Natural killer cell treated with Interleukin-12 subunit alpha and Interleukin-12 subunit beta and Interleukin-15 and Interleukin-18, amount 100 ng/mL, for 72 hours (primary cell): Measurements from ENCODE around the gene SND1. TPM values are rescaled to one million over a fixed set of nuclear protein-coding genes. Genes with fewer than 3 reads are reported as not detected.
A peak's percentile ranks its signal among the peaks of the same experiment; 100 is the strongest.
"Not testable (repeated sequence)": the region's sequence is repeated elsewhere in the genome, so short reads cannot be mapped to it uniquely, and the experiment has no call there.

Source experiments
- ATAC-seq, 2 donors: fragments of 150-1000 bp; cut with Tn5 transposase in 1 of 2; sonication (Bioruptor Pico), chemical (Tn5 transposase) in 1 of 2; 2 replicates each; pipeline ENCODE4 v1.10.0; 2021
- DNase-seq: peaks from one replicate; pipeline ENCODE4 v3.0.0; 2022; ENCODE audit warnings: low spot score
- H3K27ac Mint-ChIP-seq, 2 donors: 1 replicate in 1 of 2; 2 replicates in 1 of 2; pipeline ENCODE4 v1.8.0; 2022; ENCODE audit warnings: mixed read lengths in 2 of 2, mild to moderate bottlenecking in 1 of 2, moderate library complexity in 1 of 2
- H3K27me3 Mint-ChIP-seq, 2 donors: 1 replicate in 1 of 2; 2 replicates in 1 of 2; pipeline ENCODE4 v1.8.0; 2022; ENCODE audit warnings: mixed read lengths in 2 of 2
- H3K36me3 Mint-ChIP-seq: one replicate; pipeline ENCODE4 v1.8.0; 2022; ENCODE audit warnings: mixed read lengths
- H3K4me1 Mint-ChIP-seq, 2 donors: 1 replicate in 1 of 2; 2 replicates in 1 of 2; pipeline ENCODE4 v1.8.0; 2022; ENCODE audit warnings: low read depth in 2 of 2, mixed read lengths in 2 of 2, mild to moderate bottlenecking in 1 of 2
- H3K4me3 Mint-ChIP-seq: one replicate; pipeline ENCODE4 v1.8.0; 2022; ENCODE audit warnings: mixed read lengths
- H3K9me3 Mint-ChIP-seq: 2 replicates; pipeline ENCODE4 v1.8.0; 2022; ENCODE audit warnings: mixed read lengths
- total RNA-seq, 2 donors: library from RNA; stranded (reverse); gene quantifications; one replicate each; pipeline ENCODE4 v1.2.3, GENCODE V29; 2022

The SND1 gene
- total RNA-seq, 2 donors from 2014 or later = 311 to 347 TPM

- peaks cover 57 to 62% of the 10 kb centered on the region in 2 donors for H3K4me1 Mint-ChIP-seq
- no peaks in the 10 kb centered on the region for H3K9me3 Mint-ChIP-seq
- peak overlapping the region in 1 of 2 donors; percentile 95 for H3K27ac Mint-ChIP-seq
- no peaks in the 10 kb centered on the region for H3K27me3 Mint-ChIP-seq
- peak overlapping the region; percentile 77 for H3K4me3 Mint-ChIP-seq
- DNase-seq (no peak), ATAC-seq (no peak)
- H3K36me3 Mint-ChIP-seq = peaks cover 28% of the 10 kb centered on the region
These were observed 13.9 kb downstream of the SND1 start for GRCh38 chr7:127665922-127666321.

- H3K4me1 Mint-ChIP-seq = peaks cover 51 to 56% of the 10 kb centered on the region in 2 donors
- H3K36me3 Mint-ChIP-seq = peaks cover 22% of the 10 kb centered on the region
- DNase-seq = no peak
- ATAC-seq = no peak
- H3K4me3 Mint-ChIP-seq = peak overlapping the region; percentile 77
- no peaks in the 10 kb centered on the region for H3K27me3 Mint-ChIP-seq
- H3K9me3 Mint-ChIP-seq = no peaks in the 10 kb centered on the region
- H3K27ac Mint-ChIP-seq = peak overlapping the region in 1 of 2 donors; percentile 95
These were observed 14.6 kb downstream of the SND1 start for GRCh38 chr7:127666602-127667001.

GRCh38 chr7:127667017-127667670, 15.2 kb downstream of the SND1 start:
- ATAC-seq = peak in 1 of 2 donors; percentile 86

GRCh38 chr7:127667759-127668530, 16.0 kb downstream of the SND1 start:
- no peaks in the 10 kb centered on the region for H3K27me3 Mint-ChIP-seq
- ATAC-seq (peak in 1 of 2 donors; percentile 29), DNase-seq (no peak)
- H3K4me3 Mint-ChIP-seq = peak overlapping the region; percentile 77
- H3K4me1 Mint-ChIP-seq = peaks cover 51 to 56% of the 10 kb centered on the region in 2 donors
- no peaks in the 10 kb centered on the region for H3K9me3 Mint-ChIP-seq
- H3K36me3 Mint-ChIP-seq = peaks cover 18% of the 10 kb centered on the region
- H3K27ac Mint-ChIP-seq = peak overlapping the region; percentile 79 to 95

More at GRCh38 chr7:127667017-127667670, 15.2 kb downstream of the SND1 start:
- DNase-seq = no peak
- peaks cover 20% of the 10 kb centered on the region for H3K36me3 Mint-ChIP-seq
- H3K4me1 Mint-ChIP-seq = peaks cover 51 to 56% of the 10 kb centered on the region in 2 donors
- H3K27ac Mint-ChIP-seq = peak overlapping the region; percentile 79 to 95
- peak overlapping the region; percentile 77 for H3K4me3 Mint-ChIP-seq
- no peaks in the 10 kb centered on the region for H3K27me3 Mint-ChIP-seq
- H3K9me3 Mint-ChIP-seq = no peaks in the 10 kb centered on the region

GRCh38 chr7:127671341-127671740, 19.3 kb downstream of the SND1 start:
- Mint-ChIP-seq H3K4me1 (peaks cover 41 to 42% of the 10 kb centered on the region in 2 donors), H3K27me3 (no peaks in the 10 kb centered on the region), H3K27ac (no peak overlapping the region), H3K9me3 (no peaks in the 10 kb centered on the region), H3K4me3 (no peak overlapping the region), H3K36me3 (peaks cover 13% of the 10 kb centered on the region)
- DNase-seq (no peak), ATAC-seq (no peak)

- Mint-ChIP-seq H3K27ac (no peak overlapping the region), H3K27me3 (no peaks in the 10 kb centered on the region), H3K4me1 (peaks cover 25 to 33% of the 10 kb centered on the region in 2 donors), H3K36me3 (peaks cover 7% of the 10 kb centered on the region), H3K9me3 (no peaks in the 10 kb centered on the region), H3K4me3 (no peak overlapping the region)
- DNase-seq (no peak), ATAC-seq (no peak)
These were observed 21.9 kb downstream of the SND1 start for GRCh38 chr7:127673902-127674301.

- DNase-seq = no peak
- Mint-ChIP-seq H3K27me3 (no peaks in the 10 kb centered on the region), H3K9me3 (peaks cover under 1% of the 10 kb centered on the region), H3K4me1 (peaks cover 22 to 31% of the 10 kb centered on the region in 2 donors), H3K36me3 (peaks cover 3% of the 10 kb centered on the region), H3K4me3 (no peak overlapping the region), H3K27ac (no peak overlapping the region)
- no peak for ATAC-seq
These were observed 22.4 kb downstream of the SND1 start for GRCh38 chr7:127674361-127674760.

- H3K4me1 Mint-ChIP-seq = peaks cover 23 to 34% of the 10 kb centered on the region in 2 donors
- not testable (repeated sequence) for H3K4me3 Mint-ChIP-seq, H3K27me3 Mint-ChIP-seq, ATAC-seq, DNase-seq, H3K27ac Mint-ChIP-seq, H3K9me3 Mint-ChIP-seq, H3K36me3 Mint-ChIP-seq
These were observed 22.9 kb downstream of the SND1 start for GRCh38 chr7:127674923-127675322.

GRCh38 chr7:127675721-127676120, 23.7 kb downstream of the SND1 start:
- ATAC-seq (no peak), DNase-seq (no peak)
- Mint-ChIP-seq H3K27me3 (no peaks in the 10 kb centered on the region), H3K4me3 (no peak overlapping the region), H3K9me3 (peaks cover 6% of the 10 kb centered on the region), H3K27ac (no peak overlapping the region), H3K4me1 (peaks cover 24 to 35% of the 10 kb centered on the region in 2 donors), H3K36me3 (peaks cover 11% of the 10 kb centered on the region)

- Mint-ChIP-seq H3K27me3 (no peaks in the 10 kb centered on the region), H3K36me3 (peaks cover 14% of the 10 kb centered on the region), H3K9me3 (peaks cover 6% of the 10 kb centered on the region), H3K27ac (no peak overlapping the region), H3K4me3 (peak overlapping the region; percentile 6), H3K4me1 (peaks cover 29 to 47% of the 10 kb centered on the region in 2 donors)
- DNase-seq (no peak), ATAC-seq (no peak)
These were observed 25.6 kb downstream of the SND1 start for GRCh38 chr7:127677433-127678230.

- H3K4me3 Mint-ChIP-seq = peak overlapping the region; percentile 42
- ATAC-seq (no peak), DNase-seq (no peak)
- peaks cover 33 to 54% of the 10 kb centered on the region in 2 donors for H3K4me1 Mint-ChIP-seq
- peaks cover 14% of the 10 kb centered on the region for H3K36me3 Mint-ChIP-seq
- peak overlapping the region in 1 of 2 donors; percentile 72 for H3K27ac Mint-ChIP-seq
- H3K9me3 Mint-ChIP-seq = peaks cover 6% of the 10 kb centered on the region
- no peaks in the 10 kb centered on the region for H3K27me3 Mint-ChIP-seq
These were observed 26.3 kb downstream of the SND1 start for GRCh38 chr7:127678337-127678736.

- H3K27me3 Mint-ChIP-seq = no peaks in the 10 kb centered on the region
- ATAC-seq = peak in 1 of 2 donors; percentile 73
- no peak for DNase-seq
- peak overlapping the region in 1 of 2 donors; percentile 72 for H3K27ac Mint-ChIP-seq
- peaks cover 14% of the 10 kb centered on the region for H3K36me3 Mint-ChIP-seq
- peaks cover 33 to 60% of the 10 kb centered on the region in 2 donors for H3K4me1 Mint-ChIP-seq
- peaks cover 6% of the 10 kb centered on the region for H3K9me3 Mint-ChIP-seq
- peak overlapping the region; percentile 42 for H3K4me3 Mint-ChIP-seq
These were observed 27.0 kb downstream of the SND1 start for GRCh38 chr7:127678947-127679346.

GRCh38 chr7:127680983-127681382, 29.0 kb downstream of the SND1 start:
- H3K27ac Mint-ChIP-seq = no peak overlapping the region
- DNase-seq (no peak), ATAC-seq (no peak)
- H3K4me3 Mint-ChIP-seq = no peak overlapping the region
- peaks cover 6% of the 10 kb centered on the region for H3K9me3 Mint-ChIP-seq
- H3K36me3 Mint-ChIP-seq = peaks cover 14% of the 10 kb centered on the region
- H3K27me3 Mint-ChIP-seq = no peaks in the 10 kb centered on the region
- peaks cover 38 to 66% of the 10 kb centered on the region in 2 donors for H3K4me1 Mint-ChIP-seq
